GM12801 (cell line): Measurements from ENCODE around the gene UBE2E3.

Experiments
- TF ChIP-seq, protein P1 (sequence below): IDR thresholded peaks from one replicate; pipeline ENCODE4 v1.5.1; 2011; ENCODE audit warnings: control low read depth; ENCODE audit not compliant: insufficient read length; ENCODE audit errors: extremely low read depth

UBE2E3 gene

DNA sequence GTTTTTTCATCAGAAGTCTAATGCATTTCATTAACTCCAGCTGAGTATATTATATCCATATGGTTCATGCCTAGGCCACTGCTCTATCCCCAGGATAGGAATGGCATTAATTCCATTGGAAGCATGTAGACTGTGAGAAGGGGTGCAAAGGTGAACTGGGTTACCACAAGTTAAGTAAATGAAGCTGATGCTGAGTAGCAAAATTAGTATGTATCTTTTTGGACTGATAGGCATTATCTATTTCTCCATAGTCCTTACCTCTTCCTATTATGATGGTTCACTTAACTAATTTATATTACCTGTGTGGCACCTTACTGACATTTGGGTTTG, 24.9 kb downstream of the UBE2E3 start:
- TF ChIP-seq, protein P1, sequence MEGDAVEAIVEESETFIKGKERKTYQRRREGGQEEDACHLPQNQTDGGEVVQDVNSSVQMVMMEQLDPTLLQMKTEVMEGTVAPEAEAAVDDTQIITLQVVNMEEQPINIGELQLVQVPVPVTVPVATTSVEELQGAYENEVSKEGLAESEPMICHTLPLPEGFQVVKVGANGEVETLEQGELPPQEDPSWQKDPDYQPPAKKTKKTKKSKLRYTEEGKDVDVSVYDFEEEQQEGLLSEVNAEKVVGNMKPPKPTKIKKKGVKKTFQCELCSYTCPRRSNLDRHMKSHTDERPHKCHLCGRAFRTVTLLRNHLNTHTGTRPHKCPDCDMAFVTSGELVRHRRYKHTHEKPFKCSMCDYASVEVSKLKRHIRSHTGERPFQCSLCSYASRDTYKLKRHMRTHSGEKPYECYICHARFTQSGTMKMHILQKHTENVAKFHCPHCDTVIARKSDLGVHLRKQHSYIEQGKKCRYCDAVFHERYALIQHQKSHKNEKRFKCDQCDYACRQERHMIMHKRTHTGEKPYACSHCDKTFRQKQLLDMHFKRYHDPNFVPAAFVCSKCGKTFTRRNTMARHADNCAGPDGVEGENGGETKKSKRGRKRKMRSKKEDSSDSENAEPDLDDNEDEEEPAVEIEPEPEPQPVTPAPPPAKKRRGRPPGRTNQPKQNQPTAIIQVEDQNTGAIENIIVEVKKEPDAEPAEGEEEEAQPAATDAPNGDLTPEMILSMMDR = no peak

DNA sequence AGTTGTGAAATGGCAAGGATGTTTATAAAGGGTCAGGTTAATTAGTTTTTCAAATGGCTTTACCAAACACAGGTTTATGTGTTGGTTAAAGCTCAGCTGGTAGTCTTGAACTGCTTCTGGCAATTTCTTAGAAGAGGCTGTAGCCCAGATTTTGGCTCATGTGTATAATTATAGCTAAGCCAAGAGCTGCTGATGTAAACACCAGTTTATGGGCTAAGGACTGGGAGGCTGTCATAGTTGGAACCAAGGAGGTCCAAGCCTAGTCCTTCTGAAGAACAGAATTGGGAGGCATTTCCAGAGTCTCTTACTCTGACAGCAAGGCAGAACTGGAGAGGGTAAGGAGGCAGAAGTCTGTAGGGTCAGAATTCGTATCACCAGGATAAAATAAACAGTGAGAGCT, 25.4 kb downstream of the UBE2E3 start:
- TF ChIP-seq, protein P1 = no peak

DNA sequence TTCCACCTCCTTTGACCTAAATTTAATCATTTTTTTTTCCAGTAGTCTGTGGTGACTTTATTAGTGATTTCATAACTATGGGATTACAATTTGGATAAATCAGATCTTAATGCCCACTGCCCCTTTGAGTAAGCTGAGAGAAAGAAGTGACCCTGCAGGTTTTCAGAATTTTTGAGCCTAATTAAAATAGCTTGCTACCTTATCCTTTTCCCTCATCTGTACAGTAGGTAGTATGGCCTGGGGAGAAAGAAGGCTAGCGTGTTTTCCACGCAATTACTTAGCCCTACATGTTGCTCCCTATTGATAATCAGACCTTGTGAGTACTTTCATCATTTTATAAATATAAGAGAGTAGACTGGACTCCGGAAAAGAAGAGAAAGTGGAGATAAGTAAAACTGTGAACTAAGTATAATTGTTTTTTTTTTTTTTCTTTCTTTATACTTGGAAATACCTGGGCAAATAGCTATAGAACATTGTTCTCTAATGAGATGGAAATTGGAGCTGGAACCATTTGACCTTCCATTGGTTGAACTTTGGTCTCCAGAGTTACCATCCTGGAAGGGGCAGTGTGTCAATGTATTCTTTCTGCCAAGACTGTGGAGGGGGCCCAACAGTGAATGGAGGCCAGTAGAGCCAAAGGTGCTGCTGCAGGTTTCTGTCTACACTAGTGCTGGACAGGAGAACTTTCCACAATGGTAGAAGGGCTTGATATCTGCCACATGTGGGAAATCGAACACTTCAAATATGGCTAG, 26.9 kb downstream of the UBE2E3 start:
- TF ChIP-seq, protein P1 = no peak

DNA sequence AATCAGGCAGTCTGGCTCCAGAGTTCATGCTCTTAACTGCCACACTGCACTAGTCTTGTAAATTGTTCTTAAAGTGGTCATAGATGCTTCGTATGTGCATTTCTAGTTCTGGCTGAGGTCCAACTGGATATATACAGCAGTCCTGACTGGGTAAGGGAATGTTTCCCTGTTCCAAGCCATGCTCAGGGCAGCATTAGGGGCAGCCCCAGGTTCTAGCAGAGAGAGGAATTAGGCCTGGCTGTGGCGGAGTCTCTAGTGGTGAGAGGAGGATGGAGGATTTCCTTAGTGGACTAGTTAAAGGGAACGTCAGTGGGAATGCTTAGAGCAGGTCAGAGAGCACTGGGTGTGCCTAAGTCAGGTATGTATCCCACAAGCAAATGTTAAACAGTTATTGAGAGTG, 28.0 kb downstream of the UBE2E3 start:
- TF ChIP-seq, protein P1 = no peak

DNA sequence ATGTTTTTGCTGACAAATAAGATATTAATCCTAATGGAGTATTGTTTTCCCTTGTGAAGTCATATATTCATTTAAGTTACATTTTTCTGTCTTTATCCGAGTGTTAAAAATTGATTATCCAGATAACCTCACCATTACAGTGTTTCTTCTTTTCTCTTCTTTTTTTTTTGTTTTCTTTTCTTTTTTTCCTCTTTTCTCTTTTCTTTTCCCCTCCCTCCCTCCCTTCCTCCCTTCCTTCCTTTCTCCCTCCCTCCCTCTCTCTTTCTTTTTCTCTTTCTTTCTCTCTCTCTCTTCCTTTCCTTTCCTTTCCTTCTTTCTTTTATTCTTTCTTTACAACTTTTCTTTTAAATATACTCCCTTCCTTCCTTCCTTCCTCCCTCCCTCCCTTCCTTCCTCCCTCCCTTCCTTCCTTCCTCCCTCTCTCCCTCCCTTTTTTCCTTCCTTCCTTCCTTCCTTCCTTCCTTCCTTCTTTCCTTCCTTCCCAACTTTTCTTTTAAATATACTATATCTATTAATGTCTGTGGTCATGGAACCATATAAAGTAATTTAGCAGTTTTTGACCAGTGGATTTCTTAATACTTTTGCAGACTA, 40.9 kb downstream of the UBE2E3 start:
- TF ChIP-seq, protein P1 = no peak

DNA sequence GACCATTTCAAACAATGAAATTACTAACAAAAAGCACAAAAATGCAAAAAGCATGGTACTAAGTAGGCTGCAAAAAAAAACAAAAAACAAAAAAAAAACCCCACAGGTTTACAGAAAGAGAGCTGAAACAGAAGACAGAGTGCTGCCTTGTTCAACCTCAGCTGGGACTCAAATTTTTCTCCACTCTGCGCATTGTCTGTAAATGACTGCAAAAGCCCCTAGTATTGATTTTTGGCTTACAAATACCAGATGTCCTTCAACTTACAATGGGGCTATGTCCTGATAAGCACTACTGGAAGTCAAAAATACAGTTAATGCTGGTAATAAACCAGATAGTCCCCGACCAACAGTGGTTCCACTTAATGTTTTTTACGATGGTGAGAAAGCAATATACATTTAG, 42.2 kb downstream of the UBE2E3 start:
- TF ChIP-seq, protein P1 = no peak

DNA sequence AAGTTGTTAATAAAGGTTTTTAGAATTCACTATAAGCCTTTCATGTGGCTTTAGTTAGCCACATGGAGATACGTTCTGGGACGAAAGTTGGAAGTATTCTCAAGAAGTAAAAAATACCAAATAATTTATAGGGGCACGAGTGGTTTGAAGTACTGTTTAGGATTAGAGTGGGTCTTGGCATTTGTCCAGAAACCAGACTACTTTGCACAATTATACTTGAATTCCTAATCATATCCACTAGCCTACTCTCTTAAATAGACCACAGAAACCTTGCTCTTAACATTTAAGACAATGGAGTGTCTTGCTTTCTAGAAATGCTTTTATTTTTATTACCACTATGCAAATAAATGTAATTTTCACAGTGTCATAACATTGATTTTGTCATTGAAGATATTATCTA, 44.6 kb downstream of the UBE2E3 start:
- TF ChIP-seq, protein P1 = no peak
